Naive B cell (primary cell): ENCODE results near the gene SYS1. TPM values are rescaled to one million over a fixed set of nuclear protein-coding genes. Genes with fewer than 3 reads are reported as not detected.

Experiments
- ATAC-seq, 2 donors: fragments of 150-1000 bp; cut with Tn5 transposase; 2 replicates each; pipeline ENCODE4 v1.10.0; 2021; ENCODE audit warnings: low read depth in 2 of 2, mild to moderate bottlenecking in 2 of 2, moderate library complexity in 2 of 2
- DNase-seq: peaks from one replicate; pipeline ENCODE4 v3.0.0; 2022
- H3K27ac Mint-ChIP-seq, 6 donors: one replicate each; pipeline ENCODE4 v1.8.0; 2020 to 2022; ENCODE audit warnings: mild to moderate bottlenecking in 6 of 6, mixed read lengths in 6 of 6, moderate library complexity in 5 of 6, inconsistent platforms in 2 of 6
- H3K27me3 Mint-ChIP-seq, 3 donors: one replicate each; pipeline ENCODE4 v1.8.0; 2021 to 2022; ENCODE audit warnings: mixed read lengths in 3 of 3, mild to moderate bottlenecking in 1 of 3
- H3K36me3 Mint-ChIP-seq, 2 donors: one replicate each; pipeline ENCODE4 v1.8.0; 2020 to 2022; ENCODE audit warnings: mixed read lengths in 2 of 2, inconsistent platforms in 1 of 2, mild to moderate bottlenecking in 1 of 2
- H3K4me1 Mint-ChIP-seq, 3 donors: one replicate each; pipeline ENCODE4 v1.8.0; 2020 to 2022; ENCODE audit warnings: mixed read lengths in 3 of 3, inconsistent platforms in 1 of 3, mild to moderate bottlenecking in 1 of 3, moderate library complexity in 1 of 3
- H3K4me3 Mint-ChIP-seq, 8 donors: one replicate each; pipeline ENCODE4 v1.8.0; 2020 to 2022; ENCODE audit warnings: mild to moderate bottlenecking in 8 of 8, mixed read lengths in 8 of 8, moderate library complexity in 8 of 8, inconsistent platforms in 2 of 8
- H3K9me3 Mint-ChIP-seq, 7 donors: one replicate each; pipeline ENCODE4 v1.8.0; 2020 to 2022; ENCODE audit warnings: mixed read lengths in 7 of 7, mild to moderate bottlenecking in 5 of 7, inconsistent platforms in 2 of 7, moderate library complexity in 1 of 7
- polyA plus RNA-seq, 6 donors: library from polyadenylated mRNA; unstranded; fragments of 300-500 nt; fragmentation: Illumina TruSeq; gene quantifications; one replicate each; pipeline ENCODE4 v1.2.3, GENCODE V29; 2021; ENCODE audit warnings: low read depth in 6 of 6

Gene SYS1
- 10 to 100 TPM; 16.3 to 37.7 (median 36.1) TPM for polyA plus RNA-seq

DNA sequence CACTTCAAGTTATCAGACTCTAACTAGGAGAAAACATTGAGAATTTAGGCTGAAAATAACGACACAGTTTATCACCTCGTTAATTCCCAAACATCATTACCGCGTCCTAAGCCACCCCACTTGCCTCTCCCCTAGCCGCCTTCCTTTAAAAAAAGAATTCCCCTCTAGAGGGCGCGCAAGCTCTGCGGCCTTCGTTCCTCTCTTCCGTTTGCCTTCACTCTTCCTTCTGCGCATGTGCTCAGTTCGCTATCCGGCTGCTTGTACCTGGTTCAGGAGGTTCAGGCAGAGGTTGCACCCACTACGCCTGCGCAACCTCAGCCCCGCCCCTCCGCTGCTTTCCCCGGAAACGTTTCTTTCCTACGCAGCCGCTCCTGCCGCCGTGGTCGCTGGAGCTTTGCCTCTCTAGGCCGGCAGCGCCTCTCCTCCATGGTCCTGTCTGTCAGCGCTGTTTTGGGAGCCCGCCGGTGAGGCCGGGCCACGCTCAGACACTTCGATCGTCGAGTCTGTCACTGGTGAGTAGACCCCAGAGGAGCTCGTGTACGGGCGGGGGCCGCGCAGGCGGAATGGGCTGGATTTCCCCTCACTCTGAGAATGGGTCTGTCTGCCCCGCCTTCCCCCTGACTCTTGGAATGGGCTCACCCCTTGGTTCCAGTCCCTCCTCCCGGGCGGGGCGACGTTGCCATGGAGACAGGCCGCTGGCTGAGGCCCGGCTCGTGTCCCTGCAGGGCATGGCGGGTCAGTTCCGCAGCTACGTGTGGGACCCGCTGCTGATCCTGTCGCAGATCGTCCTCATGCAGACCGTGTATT is at the start of gene SYS1:
SYS1 (plus strand) TSS at position 353 of the 807 bp plus-strand sequence; CDS start at position 729, 376 bp downstream.
- peaks cover 0 to 8% (median 0%) of the 10 kb centered on the region in 3 donors for H3K27me3 Mint-ChIP-seq
- H3K4me3 Mint-ChIP-seq: peak within 1 kb of the TSS; percentile 89 to 100 (median 98)
- peak within 1 kb of the TSS; percentile 98 to 100 (median 99) for H3K27ac Mint-ChIP-seq
- DNase-seq: peak; percentile 97
- peaks cover 7 to 8% of the 10 kb centered on the region in 2 donors for H3K36me3 Mint-ChIP-seq
- peaks cover 40 to 53% (median 51%) of the 10 kb centered on the region in 3 donors for H3K4me1 Mint-ChIP-seq
- peak; percentile 79 to 86 for ATAC-seq
- H3K9me3 Mint-ChIP-seq: no peaks in the 10 kb centered on the region

DNA sequence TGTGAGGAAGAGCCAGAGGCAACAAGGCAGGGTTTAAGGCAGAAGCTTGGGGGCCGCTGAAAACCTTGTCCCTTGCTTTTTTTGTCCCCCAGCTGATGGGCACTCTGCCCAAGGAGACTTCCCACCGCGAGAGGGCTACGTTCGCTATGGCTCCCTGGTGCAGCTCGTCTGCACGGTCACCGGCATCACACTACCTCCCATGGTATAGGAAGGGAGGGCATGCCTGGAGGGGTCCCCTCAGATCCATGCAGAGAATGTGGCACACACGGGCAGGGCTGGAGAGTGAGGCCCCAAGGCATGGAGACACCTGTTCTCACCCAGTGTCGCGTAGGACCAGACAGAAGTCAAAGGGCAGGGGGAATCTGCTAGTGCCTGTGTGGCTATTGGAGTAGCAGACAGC is 49.0 kb upstream of the SYS1 start:
- H3K27me3 Mint-ChIP-seq: peaks cover 46 to 81% (median 80%) of the 10 kb centered on the region in 3 donors
- no peaks in the 10 kb centered on the region for H3K36me3 Mint-ChIP-seq
- no peak overlapping the region for H3K4me3 Mint-ChIP-seq
- H3K9me3 Mint-ChIP-seq: no peaks in the 10 kb centered on the region
- no peak for DNase-seq
- no peak overlapping the region for H3K27ac Mint-ChIP-seq
- peaks cover 22 to 46% (median 43%) of the 10 kb centered on the region in 3 donors for H3K4me1 Mint-ChIP-seq
- ATAC-seq: no peak

DNA sequence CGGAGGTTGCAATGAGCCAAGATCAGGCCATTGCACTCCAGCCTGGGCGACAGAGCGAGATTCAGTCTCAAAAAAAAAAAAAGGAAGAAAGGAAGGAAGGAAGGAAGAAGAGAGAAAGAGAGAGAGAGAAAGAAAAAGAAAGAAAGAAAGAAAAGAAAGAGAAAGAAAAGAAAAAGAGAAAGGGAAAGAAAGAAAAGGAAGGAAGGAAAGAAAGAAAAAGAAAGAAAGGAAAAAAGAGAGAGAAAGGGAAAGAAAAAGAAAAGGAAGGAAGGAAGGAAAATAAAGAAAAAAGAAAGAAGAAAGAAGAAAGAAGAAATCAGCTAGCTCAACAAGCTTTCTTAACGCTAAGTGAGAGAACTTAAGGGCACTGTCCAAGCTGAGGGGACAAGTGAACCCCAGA is 47.3 kb upstream of the SYS1 start:
- H3K27me3 Mint-ChIP-seq: peaks cover 40 to 64% (median 63%) of the 10 kb centered on the region in 3 donors
- no peak overlapping the region for H3K27ac Mint-ChIP-seq
- H3K36me3 Mint-ChIP-seq: no peaks in the 10 kb centered on the region

DNA sequence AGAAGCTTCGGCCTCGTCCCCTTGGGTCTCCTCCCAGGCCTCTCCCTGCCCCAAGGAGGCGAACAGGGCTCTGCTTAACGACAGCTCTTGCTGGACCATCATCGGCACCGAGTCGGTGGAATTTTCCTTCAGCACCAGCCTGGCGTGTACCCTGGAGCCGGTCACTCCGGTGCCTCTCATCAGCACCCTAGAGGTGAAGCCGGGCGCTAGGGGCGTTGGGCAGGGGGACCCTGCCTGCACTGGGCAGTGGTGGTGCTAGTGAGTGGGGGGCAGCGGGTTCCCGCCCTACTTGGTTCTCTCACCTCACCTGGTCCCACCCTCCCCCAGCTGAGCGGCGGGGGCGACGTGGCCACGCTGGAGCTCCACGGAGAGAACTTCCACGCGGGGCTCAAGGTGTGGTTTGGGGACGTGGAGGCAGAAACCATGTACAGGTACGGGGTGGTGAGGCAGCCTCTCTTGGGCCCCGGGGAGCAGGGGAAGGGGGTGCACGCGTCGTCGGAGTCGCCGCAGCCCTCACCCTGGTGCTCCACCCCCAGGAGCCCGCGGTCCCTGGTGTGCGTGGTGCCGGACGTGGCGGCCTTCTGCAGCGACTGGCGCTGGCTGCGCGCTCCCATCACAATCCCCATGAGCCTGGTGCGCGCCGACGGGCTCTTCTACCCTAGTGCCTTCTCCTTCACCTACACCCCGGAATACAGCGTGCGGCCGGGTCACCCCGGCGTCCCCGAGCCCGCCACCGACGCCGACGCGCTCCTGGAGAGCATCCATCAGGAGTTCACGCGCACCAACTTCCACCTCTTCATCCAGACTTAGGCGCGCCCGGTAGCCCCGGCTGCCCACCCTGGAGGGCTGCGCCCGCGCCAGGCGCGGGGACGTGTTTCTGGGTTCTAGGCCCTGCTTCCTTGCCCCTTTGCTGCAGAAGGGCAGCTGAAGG is 46.5 kb upstream of the SYS1 start:
- Mint-ChIP-seq H3K27me3 (peaks cover 32 to 56% (median 56%) of the 10 kb centered on the region in 3 donors), H3K4me1 (peaks cover 31 to 58% (median 54%) of the 10 kb centered on the region in 3 donors), H3K9me3 (peaks cover 0 to 5% (median 3%) of the 10 kb centered on the region in 7 donors), H3K4me3 (peak overlapping the region in 2 of 8 donors; percentile 8 to 32), H3K36me3 (no peaks in the 10 kb centered on the region), H3K27ac (peak overlapping the region in 1 of 6 donors; percentile 51)
- no peak for DNase-seq
- ATAC-seq: no peak

More for the DNA sequence above, 47.3 kb upstream of the SYS1 start:
- no peak for DNase-seq
- H3K4me3 Mint-ChIP-seq: peak overlapping the region in 2 of 8 donors; percentile 6 to 28
- H3K9me3 Mint-ChIP-seq: no peaks in the 10 kb centered on the region
- no peak for ATAC-seq
- peaks cover 29 to 58% (median 52%) of the 10 kb centered on the region in 3 donors for H3K4me1 Mint-ChIP-seq

DNA sequence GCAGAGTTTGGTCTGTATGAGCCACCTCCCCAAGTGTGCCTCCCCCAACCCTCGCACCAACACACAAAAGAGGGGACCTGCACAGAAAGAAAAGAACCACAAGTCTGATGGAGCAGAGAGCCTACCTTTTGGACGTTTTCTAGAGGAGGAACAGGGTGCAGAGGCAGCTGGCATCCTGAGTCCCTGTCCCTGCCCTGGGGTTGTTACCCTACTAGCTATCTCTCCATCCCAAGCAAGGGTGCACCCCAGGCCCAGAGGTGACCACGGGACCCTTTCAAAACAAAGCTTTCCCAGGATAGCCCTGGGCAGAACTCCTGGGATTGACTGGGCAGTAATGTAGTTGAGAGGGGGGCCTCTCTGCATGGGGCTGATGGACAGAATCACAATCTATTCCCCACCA is 45.1 kb upstream of the SYS1 start:
- ATAC-seq (no peak), DNase-seq (no peak)
- no peaks in the 10 kb centered on the region for H3K36me3 Mint-ChIP-seq
- H3K27ac Mint-ChIP-seq: no peak overlapping the region
- H3K27me3 Mint-ChIP-seq: peaks cover 29 to 44% (median 42%) of the 10 kb centered on the region in 3 donors
- peaks cover 27 to 66% (median 50%) of the 10 kb centered on the region in 3 donors for H3K4me1 Mint-ChIP-seq
- H3K4me3 Mint-ChIP-seq: peak overlapping the region in 2 of 8 donors; percentile 18 to 59
- H3K9me3 Mint-ChIP-seq: peaks cover 0 to 6% (median 3%) of the 10 kb centered on the region in 7 donors

DNA sequence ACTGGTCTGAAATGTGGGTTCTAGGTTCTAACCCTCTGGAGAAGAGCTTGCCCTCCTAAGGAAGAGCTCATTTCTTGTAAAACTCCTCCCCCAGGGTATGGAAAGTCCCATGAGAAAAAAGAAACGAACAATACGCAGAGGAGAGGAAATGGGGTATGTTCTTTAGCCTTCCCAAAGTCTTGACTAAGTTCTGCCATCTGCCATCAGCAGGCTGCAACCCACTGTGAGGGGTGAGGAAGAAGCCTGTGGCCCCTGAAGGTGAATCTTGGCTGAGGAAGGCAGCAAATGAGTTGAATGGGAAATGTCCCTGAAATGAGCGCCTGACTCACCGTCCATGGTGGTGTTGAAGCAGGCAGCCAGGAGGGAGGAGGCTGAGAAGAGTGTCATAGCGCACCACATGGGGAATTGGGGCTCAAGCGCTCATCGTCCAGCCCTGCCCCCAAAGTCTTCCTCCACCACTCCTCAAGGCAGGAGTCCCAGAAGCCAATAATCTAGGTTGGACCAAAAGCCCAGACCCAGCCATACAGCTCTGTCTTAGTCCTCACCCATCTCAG is 44.5 kb upstream of the SYS1 start:
- H3K4me3 Mint-ChIP-seq: peak overlapping the region in 2 of 8 donors; percentile 29 to 68
- peaks cover 0 to 6% (median 3%) of the 10 kb centered on the region in 7 donors for H3K9me3 Mint-ChIP-seq
- DNase-seq (no peak), ATAC-seq (no peak)
- peaks cover 28 to 40% (median 37%) of the 10 kb centered on the region in 3 donors for H3K27me3 Mint-ChIP-seq
- H3K27ac Mint-ChIP-seq: peak overlapping the region in 2 of 6 donors; percentile 47 to 84
- H3K4me1 Mint-ChIP-seq: peaks cover 27 to 72% (median 50%) of the 10 kb centered on the region in 3 donors
- no peaks in the 10 kb centered on the region for H3K36me3 Mint-ChIP-seq

DNA sequence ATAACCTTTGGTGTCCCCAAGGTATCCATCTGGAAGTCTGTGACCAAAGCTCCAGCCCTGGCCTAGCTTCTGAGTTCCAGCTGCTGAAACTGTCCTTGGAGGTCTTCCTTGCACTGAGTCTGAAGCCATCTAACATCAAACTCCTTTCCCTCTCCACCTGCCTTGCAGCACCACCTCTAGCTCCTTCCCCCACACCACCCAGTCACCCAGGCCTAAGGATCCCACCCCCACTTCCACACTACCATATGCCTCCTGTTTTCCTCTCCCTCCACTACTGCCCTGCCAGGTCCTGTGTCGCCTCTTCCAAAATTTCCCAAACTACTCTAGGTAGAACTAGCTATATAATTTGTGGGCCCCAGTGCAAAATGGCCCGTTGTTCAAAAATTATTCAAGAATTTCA is 44.0 kb upstream of the SYS1 start:
- Mint-ChIP-seq H3K36me3 (no peaks in the 10 kb centered on the region), H3K27ac (peak overlapping the region in 4 of 6 donors; percentile 60 to 95 (median 80)), H3K4me1 (peaks cover 27 to 75% (median 50%) of the 10 kb centered on the region in 3 donors), H3K27me3 (peaks cover 23 to 35% (median 32%) of the 10 kb centered on the region in 3 donors), H3K9me3 (peaks cover 0 to 6% (median 3%) of the 10 kb centered on the region in 7 donors), H3K4me3 (peak overlapping the region in 3 of 8 donors; percentile 37 to 61 (median 54))
- no peak for DNase-seq
- ATAC-seq: no peak

DNA sequence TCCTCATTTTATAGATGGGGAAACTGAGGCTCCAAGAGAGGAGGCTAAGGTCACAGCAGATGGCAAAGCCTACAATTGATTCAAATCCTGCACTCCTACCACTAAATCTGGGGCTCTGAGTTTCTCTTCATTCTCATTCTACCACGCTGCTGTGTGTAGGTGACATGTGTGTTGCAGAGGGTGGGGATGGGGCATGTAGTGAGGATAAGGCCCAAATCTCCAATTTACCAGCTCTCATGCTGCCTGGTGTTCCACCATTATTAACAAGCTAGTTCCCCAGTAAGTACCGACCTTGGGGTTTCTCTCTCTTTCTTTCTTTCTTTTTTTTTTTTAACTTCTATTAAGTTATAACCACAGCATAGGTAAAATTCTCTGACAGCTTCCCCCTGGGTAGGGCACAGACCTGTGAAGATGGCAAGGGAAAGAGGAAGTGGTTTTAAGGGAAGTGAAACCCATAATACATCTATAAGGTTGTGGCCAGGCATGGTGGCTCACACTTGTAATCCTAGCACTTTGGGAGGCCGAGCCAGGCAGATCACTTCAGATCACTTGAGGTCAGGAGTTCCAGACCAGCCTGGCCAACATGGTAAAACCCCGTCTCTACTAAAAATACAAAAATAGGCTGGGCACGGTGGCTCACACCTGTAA is 41.9 kb upstream of the SYS1 start:
- Mint-ChIP-seq H3K9me3 (peaks cover 0 to 6% (median 3%) of the 10 kb centered on the region in 7 donors), H3K27ac (peak overlapping the region; percentile 58 to 98 (median 94)), H3K4me3 (peak overlapping the region; percentile 18 to 84 (median 70)), H3K36me3 (no peaks in the 10 kb centered on the region), H3K4me1 (peaks cover 27 to 67% (median 43%) of the 10 kb centered on the region in 3 donors), H3K27me3 (peaks cover 10 to 14% (median 14%) of the 10 kb centered on the region in 3 donors)
- ATAC-seq: peak; percentile 97
- DNase-seq: peak; percentile 84

DNA sequence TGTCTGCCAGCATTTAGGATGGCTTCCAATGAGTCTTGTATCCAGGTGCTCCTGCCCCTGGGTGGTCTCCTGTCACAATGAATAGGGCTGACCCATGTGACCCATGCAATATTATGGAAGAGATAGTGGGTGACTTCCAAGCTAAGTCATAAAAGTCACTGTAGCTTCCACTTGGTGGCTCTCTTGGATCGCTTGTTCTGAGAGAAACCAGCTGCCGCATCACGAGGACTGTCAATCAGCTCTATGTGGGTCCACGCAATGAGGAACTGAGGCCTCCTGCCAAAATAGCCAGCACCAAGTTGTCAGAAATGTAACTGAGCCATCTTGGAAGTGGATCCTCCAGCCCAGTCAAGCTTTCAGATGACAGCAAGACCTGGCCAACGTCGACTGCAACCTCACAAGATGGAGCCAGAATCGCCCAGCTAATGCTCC is 40.0 kb upstream of the SYS1 start:
- Mint-ChIP-seq H3K4me1 (peaks cover 22 to 59% (median 25%) of the 10 kb centered on the region in 3 donors), H3K9me3 (peaks cover 0 to 6% (median 3%) of the 10 kb centered on the region in 7 donors), H3K4me3 (no peak overlapping the region), H3K27me3 (peaks cover 0 to 4% (median 0%) of the 10 kb centered on the region in 3 donors), H3K27ac (peak overlapping the region in 1 of 6 donors; percentile 80), H3K36me3 (no peaks in the 10 kb centered on the region)
- ATAC-seq (peak; percentile 19 to 25), DNase-seq (peak; percentile 45)

DNA sequence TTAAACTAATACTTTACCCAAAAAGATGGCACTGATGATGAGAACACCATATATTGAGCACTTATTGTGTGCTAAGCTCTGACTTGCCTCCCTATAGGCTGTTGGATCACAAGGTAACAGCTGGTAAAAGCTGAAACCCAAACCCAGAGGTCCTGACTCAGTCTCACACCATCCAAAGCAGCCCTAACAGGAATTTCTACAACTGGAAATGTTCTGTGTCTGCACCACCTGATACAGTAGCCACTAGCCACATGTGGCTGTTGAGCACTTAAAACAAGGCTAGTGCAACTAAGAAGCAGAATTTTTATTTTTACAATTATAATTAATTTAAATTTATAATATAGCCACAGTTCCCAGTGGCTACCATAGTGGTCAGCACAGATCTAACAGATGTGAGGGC is 39.2 kb upstream of the SYS1 start:
- Mint-ChIP-seq H3K27me3 (peaks cover 0 to 4% (median 0%) of the 10 kb centered on the region in 3 donors), H3K9me3 (peaks cover 0 to 6% (median 3%) of the 10 kb centered on the region in 7 donors), H3K4me1 (peaks cover 16 to 55% (median 19%) of the 10 kb centered on the region in 3 donors), H3K27ac (peak overlapping the region in 2 of 6 donors; percentile 18 to 83), H3K36me3 (no peaks in the 10 kb centered on the region), H3K4me3 (no peak overlapping the region)
- DNase-seq: no peak
- ATAC-seq: no peak

DNA sequence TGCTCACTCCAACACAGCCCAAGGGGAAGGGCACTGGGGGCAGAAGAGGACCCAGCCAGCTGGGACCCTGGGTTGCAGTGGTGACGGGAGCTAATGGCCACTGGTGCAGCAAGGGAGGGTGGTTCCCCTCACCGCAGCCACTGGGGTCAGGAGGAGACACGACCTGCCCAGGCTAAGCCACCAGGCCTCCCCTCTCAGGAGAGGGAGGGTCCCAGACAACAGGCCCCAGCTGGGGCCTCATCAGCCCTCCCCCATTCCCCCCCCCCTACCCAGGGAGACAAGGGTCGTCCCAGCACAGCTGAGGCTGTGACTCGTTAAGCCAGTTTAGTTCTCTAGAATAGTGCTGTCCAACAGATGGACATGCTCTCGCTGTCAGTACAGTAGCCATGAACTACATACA is 37.6 kb upstream of the SYS1 start:
- Mint-ChIP-seq H3K36me3 (no peaks in the 10 kb centered on the region), H3K4me3 (no peak overlapping the region), H3K4me1 (peaks cover 7 to 50% (median 20%) of the 10 kb centered on the region in 3 donors), H3K9me3 (peaks cover 0 to 6% (median 3%) of the 10 kb centered on the region in 7 donors), H3K27me3 (no peaks in the 10 kb centered on the region), H3K27ac (peak overlapping the region in 1 of 6 donors; percentile 39)
- ATAC-seq: no peak
- DNase-seq: no peak

DNA sequence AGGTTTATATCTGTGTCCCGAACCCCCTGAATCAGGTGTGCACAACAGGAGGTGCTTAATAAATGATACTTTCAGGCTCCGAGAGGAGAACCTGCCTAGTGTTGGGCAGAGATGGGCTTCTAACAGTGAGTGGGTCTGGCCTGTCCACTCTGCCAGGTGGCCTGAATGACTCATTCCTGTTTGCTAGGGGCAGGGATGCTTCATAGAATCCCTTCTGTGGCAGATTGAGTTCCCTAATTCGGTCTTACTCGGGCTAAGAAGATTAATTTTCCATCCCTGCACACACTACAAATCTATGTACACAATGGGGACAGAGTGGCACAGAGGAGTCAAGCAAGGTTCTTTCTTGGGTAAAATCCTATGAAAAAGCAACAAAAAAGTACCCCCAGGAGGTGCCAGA is 34.5 kb upstream of the SYS1 start:
- Mint-ChIP-seq H3K27ac (peak overlapping the region in 1 of 6 donors; percentile 4), H3K9me3 (no peaks in the 10 kb centered on the region), H3K27me3 (peaks cover 0 to 6% (median 0%) of the 10 kb centered on the region in 3 donors), H3K36me3 (no peaks in the 10 kb centered on the region), H3K4me1 (peaks cover 0 to 21% (median 11%) of the 10 kb centered on the region in 3 donors), H3K4me3 (no peak overlapping the region)
- ATAC-seq (no peak), DNase-seq (no peak)
